ENCODE measurements around the gene INTU. TPM values are rescaled to one million over a fixed set of nuclear protein-coding genes. Genes with fewer than 3 reads are reported as not detected.

Gene INTU
- total RNA-seq, 1 experiment from 2014 or later, result 4.6 TPM

DNA sequence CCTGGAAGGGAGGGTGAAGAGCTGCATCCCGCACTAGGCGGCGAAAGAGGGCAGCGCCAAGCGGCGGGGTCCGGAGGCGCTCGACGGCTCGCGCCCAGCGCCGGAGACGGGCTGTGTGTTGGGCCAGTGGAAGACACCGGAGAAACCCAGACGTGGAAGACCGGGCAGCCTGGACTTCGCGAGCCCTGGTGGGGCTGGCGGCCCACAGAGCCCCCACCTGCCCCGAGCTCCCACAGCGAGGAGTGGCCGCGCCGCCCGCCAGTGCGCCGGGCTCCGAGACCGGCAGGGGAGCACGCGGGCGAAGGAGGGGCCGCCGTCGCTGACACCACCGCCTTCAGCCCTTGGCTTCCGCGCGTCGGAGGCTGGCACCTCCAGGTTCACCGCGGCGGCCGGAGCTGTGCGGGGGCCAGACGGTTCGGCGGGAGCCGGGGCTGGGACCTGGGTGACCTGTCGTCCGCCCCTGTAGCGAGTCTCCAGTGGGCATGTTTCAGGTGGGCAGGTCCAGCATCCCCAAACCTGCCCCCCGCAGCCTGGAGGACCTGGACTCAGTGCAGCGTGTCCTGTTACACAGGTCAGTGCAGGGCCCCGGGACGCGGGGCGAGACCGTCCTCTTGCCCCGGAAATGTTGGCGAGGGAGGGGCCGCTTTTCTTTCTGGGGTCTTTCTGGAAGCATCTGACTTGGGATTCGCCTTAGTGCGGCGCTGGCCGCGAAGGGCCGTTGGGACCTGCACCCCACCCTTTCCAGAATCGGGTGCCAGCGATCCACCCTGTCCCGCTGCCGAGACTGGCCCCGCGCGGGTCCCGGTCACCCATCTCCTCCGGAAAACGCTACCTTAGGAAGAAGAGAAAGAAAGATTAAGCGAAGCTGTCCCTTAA is 9.6 kb upstream of the INTU start:
- H3K4me1 Mint-ChIP-seq (ENCODE audit: low read depth, unreplicated experiment), result no peaks in the 10 kb centered on the region
- no peak overlapping the region for H3K27ac Mint-ChIP-seq (ENCODE audit: unreplicated experiment)
- no peaks in the 10 kb centered on the region for H3K36me3 Mint-ChIP-seq (ENCODE audit: insufficient read depth, unreplicated experiment)
- peaks cover 10% of the 10 kb centered on the region for H3K27me3 Mint-ChIP-seq (ENCODE audit: unreplicated experiment)
- H3K4me3 Mint-ChIP-seq (ENCODE audit: low read depth, unreplicated experiment), result peak overlapping the region; percentile 65
- CTCF ChIA-PET, result interaction anchor here (0.5 to 1.5 kb wide), 7 partner anchors 9 to 224 kb away, joined by 3 to 8 read pairs (median 3); partner anchors contain the start of gene INTU
- H3K9me3 Mint-ChIP-seq (ENCODE audit: low read depth, unreplicated experiment), result no peaks in the 10 kb centered on the region
- peak; percentile 74 for DNase-seq
- intact Hi-C loops (cut with micrococcal nuclease; ENCODE audit: unreplicated experiment), result no loop called here
- TF ChIP-seq, protein P1, sequence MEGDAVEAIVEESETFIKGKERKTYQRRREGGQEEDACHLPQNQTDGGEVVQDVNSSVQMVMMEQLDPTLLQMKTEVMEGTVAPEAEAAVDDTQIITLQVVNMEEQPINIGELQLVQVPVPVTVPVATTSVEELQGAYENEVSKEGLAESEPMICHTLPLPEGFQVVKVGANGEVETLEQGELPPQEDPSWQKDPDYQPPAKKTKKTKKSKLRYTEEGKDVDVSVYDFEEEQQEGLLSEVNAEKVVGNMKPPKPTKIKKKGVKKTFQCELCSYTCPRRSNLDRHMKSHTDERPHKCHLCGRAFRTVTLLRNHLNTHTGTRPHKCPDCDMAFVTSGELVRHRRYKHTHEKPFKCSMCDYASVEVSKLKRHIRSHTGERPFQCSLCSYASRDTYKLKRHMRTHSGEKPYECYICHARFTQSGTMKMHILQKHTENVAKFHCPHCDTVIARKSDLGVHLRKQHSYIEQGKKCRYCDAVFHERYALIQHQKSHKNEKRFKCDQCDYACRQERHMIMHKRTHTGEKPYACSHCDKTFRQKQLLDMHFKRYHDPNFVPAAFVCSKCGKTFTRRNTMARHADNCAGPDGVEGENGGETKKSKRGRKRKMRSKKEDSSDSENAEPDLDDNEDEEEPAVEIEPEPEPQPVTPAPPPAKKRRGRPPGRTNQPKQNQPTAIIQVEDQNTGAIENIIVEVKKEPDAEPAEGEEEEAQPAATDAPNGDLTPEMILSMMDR (IDR thresholded peaks at IDR 0.05; ENCODE audit: unreplicated experiment), result no peak
- no TSS peak for BruUV-seq (replicated peaks)

DNA sequence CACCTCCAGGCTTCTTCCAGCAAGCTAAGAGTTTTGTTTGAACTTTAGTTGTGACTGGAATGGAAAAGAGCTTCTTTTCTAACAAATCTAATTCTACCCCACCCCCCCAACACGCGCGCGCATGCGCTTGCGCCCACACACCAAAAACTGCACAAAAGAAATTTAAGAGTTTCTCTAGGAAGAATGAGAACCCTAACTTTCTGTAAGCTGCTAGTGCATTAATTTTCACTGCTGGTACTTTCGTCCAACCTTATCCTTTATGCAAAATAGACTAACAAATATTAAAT is 9.0 kb upstream of the INTU start:
- intact Hi-C loops (cut with micrococcal nuclease; ENCODE audit: unreplicated experiment), result no loop called here
- BruUV-seq (replicated peaks), result no TSS peak
- TF ChIP-seq, protein P1 (IDR thresholded peaks at IDR 0.05; ENCODE audit: unreplicated experiment), result no peak
- CTCF ChIA-PET, result interaction anchor here (1.5 kb wide), 2 partner anchors 9 to 10 kb away, joined by 3 read pairs; partner anchors contain the start of gene INTU
- Mint-ChIP-seq H3K27me3 (ENCODE audit: unreplicated experiment) (peaks cover 5% of the 10 kb centered on the region), H3K27ac (ENCODE audit: unreplicated experiment) (no peak overlapping the region), H3K4me1 (ENCODE audit: low read depth, unreplicated experiment) (no peaks in the 10 kb centered on the region), H3K9me3 (ENCODE audit: low read depth, unreplicated experiment) (no peaks in the 10 kb centered on the region), H3K4me3 (ENCODE audit: low read depth, unreplicated experiment) (no peak overlapping the region), H3K36me3 (ENCODE audit: insufficient read depth, unreplicated experiment) (no peaks in the 10 kb centered on the region)
- no peak for DNase-seq

DNA sequence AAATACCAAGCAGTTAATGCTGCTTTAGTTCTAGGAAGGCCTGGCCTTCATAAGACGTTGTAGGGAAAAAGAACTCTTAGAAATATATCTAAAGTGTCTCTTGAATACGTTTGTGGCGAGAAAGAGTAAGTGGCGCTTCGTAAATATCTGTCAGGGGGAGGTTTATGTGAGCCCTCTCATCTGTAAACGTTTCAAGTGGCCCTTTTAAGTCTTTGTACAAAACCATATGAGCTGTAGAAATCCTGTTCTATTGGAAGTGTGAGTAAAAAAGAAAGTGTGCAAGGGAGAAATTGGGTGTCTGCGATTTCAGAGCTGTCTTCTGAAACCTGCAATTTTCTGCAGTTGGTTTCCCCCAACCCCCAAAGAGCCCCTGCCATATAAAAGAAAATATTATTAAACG is 8.6 kb upstream of the INTU start:
- intact Hi-C loops (cut with micrococcal nuclease; ENCODE audit: unreplicated experiment), result no loop called here
- H3K9me3 Mint-ChIP-seq (ENCODE audit: low read depth, unreplicated experiment), result no peaks in the 10 kb centered on the region
- no peaks in the 10 kb centered on the region for H3K4me1 Mint-ChIP-seq (ENCODE audit: low read depth, unreplicated experiment)
- H3K27ac Mint-ChIP-seq (ENCODE audit: unreplicated experiment), result no peak overlapping the region
- H3K27me3 Mint-ChIP-seq (ENCODE audit: unreplicated experiment), result peaks cover under 1% of the 10 kb centered on the region
- no peaks in the 10 kb centered on the region for H3K36me3 Mint-ChIP-seq (ENCODE audit: insufficient read depth, unreplicated experiment)
- TF ChIP-seq, protein P1 (IDR thresholded peaks at IDR 0.05; ENCODE audit: unreplicated experiment), result no peak
- CTCF ChIA-PET, result interaction anchor here (1.5 kb wide), 2 partner anchors 8 to 11 kb away, joined by 3 read pairs; partner anchors contain the start of gene INTU
- BruUV-seq (replicated peaks), result no TSS peak
- no peak for DNase-seq
- H3K4me3 Mint-ChIP-seq (ENCODE audit: low read depth, unreplicated experiment), result no peak overlapping the region

DNA sequence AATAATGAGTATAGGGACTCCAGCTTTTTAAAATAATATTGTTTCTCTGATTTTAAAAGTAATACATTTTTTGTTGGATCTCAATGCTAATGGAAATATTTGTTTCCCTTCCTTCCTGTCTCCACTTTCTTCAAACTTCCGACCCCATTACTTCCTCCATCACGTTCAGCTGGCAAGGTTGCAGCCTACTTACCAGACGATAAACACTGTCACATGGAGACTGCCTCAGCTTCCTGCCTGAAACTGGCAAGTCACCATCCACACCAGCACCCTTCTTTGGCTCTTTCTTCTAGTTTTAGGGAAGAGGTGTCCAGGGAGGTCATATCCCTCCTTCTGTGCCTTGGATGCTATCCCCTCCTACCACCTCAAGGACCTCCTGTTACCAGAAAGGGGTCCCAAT is 3.4 kb upstream of the INTU start:
- no peak overlapping the region for H3K4me3 Mint-ChIP-seq (ENCODE audit: low read depth, unreplicated experiment)
- CTCF ChIA-PET, result no interaction called here
- H3K4me1 Mint-ChIP-seq (ENCODE audit: low read depth, unreplicated experiment), result peaks cover 7% of the 10 kb centered on the region
- intact Hi-C loops (cut with micrococcal nuclease; ENCODE audit: unreplicated experiment), result no loop called here
- no peaks in the 10 kb centered on the region for H3K9me3 Mint-ChIP-seq (ENCODE audit: low read depth, unreplicated experiment)
- peaks cover 15% of the 10 kb centered on the region for H3K36me3 Mint-ChIP-seq (ENCODE audit: insufficient read depth, unreplicated experiment)
- DNase-seq, result no peak
- BruUV-seq (replicated peaks), result no TSS peak
- H3K27ac Mint-ChIP-seq (ENCODE audit: unreplicated experiment), result no peak overlapping the region
- TF ChIP-seq, protein P1 (IDR thresholded peaks at IDR 0.05; ENCODE audit: unreplicated experiment), result no peak
- H3K27me3 Mint-ChIP-seq (ENCODE audit: unreplicated experiment), result no peaks in the 10 kb centered on the region
